ENCODE measurements around the gene SPATS2.

The SPATS2 gene

GRCh38 chr12:49448858-49449257 is 81.6 kb downstream of the SPATS2 start:
- no peak overlapping the region for H3K4me2 ChIP-seq (ENCODE audit: low read length)
- H3K27ac ChIP-seq (ENCODE audit: low read depth, low read length, poor library complexity, severe bottlenecking), result no peak overlapping the region
- no peaks in the 10 kb centered on the region for H3K27me3 ChIP-seq (ENCODE audit: insufficient read depth, low read length)
- no peak for TF ChIP-seq EZH2 (IDR thresholded peaks at IDR 0.05; ENCODE audit: borderline replicate concordance, low read length)
- no peak for TF ChIP-seq CTCF (IDR thresholded peaks at IDR 0.05; ENCODE audit: low read length)
- no peak overlapping the region for H3K4me3 ChIP-seq (ENCODE audit: low read depth, low read length, poor library complexity, severe bottlenecking)
- no peaks in the 10 kb centered on the region for H3K9me3 ChIP-seq (ENCODE audit: low read length)
- no peaks in the 10 kb centered on the region for H3K9me2 ChIP-seq (ENCODE audit: low read depth, low read length)
- H4K20me1 ChIP-seq (ENCODE audit: insufficient read depth, low read length), result no peaks in the 10 kb centered on the region
- no peaks in the 10 kb centered on the region for H3F3A ChIP-seq (ENCODE audit: insufficient read depth, low read length)
- H2AFZ ChIP-seq (ENCODE audit: low read length), result no peak overlapping the region
- H3K4me1 ChIP-seq (ENCODE audit: insufficient read depth, low read length, severe bottlenecking), result no peaks in the 10 kb centered on the region
- H3K9ac ChIP-seq (ENCODE audit: low read length), result no peak overlapping the region
- peaks cover 16% of the 10 kb centered on the region for H3K36me3 ChIP-seq (ENCODE audit: insufficient read depth, low read length)
- H3K79me2 ChIP-seq (ENCODE audit: insufficient read depth, low read length), result peaks cover 9% of the 10 kb centered on the region

GRCh38 chr12:49451468-49452259 is 84.4 kb downstream of the SPATS2 start:
- no peaks in the 10 kb centered on the region for H3K27me3 ChIP-seq (ENCODE audit: insufficient read depth, low read length)
- H4K20me1 ChIP-seq (ENCODE audit: insufficient read depth, low read length), result no peaks in the 10 kb centered on the region
- TF ChIP-seq EZH2 (IDR thresholded peaks at IDR 0.05; ENCODE audit: borderline replicate concordance, low read length), result no peak
- TF ChIP-seq CTCF (IDR thresholded peaks at IDR 0.05; ENCODE audit: low read length), result no peak
- H3K79me2 ChIP-seq (ENCODE audit: insufficient read depth, low read length), result peaks cover 9% of the 10 kb centered on the region
- no peaks in the 10 kb centered on the region for H3K9me3 ChIP-seq (ENCODE audit: low read length)
- H3K4me1 ChIP-seq (ENCODE audit: insufficient read depth, low read length, severe bottlenecking), result no peaks in the 10 kb centered on the region
- no peak overlapping the region for H3K4me3 ChIP-seq (ENCODE audit: low read depth, low read length, poor library complexity, severe bottlenecking)
- no peaks in the 10 kb centered on the region for H3K9me2 ChIP-seq (ENCODE audit: low read depth, low read length)
- no peak overlapping the region for H3K27ac ChIP-seq (ENCODE audit: low read depth, low read length, poor library complexity, severe bottlenecking)
- H2AFZ ChIP-seq (ENCODE audit: low read length), result no peak overlapping the region
- H3K4me2 ChIP-seq (ENCODE audit: low read length), result no peak overlapping the region
- H3F3A ChIP-seq (ENCODE audit: insufficient read depth, low read length), result no peaks in the 10 kb centered on the region
- H3K9ac ChIP-seq (ENCODE audit: low read length), result no peak overlapping the region
- H3K36me3 ChIP-seq (ENCODE audit: insufficient read depth, low read length), result peaks cover 18% of the 10 kb centered on the region

- Histone ChIP-seq H3K79me2 (ENCODE audit: insufficient read depth, low read length) (peaks cover 7% of the 10 kb centered on the region), H3K9ac (ENCODE audit: low read length) (no peak overlapping the region), H2AFZ (ENCODE audit: low read length) (no peak overlapping the region), H3K27ac (ENCODE audit: low read depth, low read length, poor library complexity, severe bottlenecking) (no peak overlapping the region), H3K4me3 (ENCODE audit: low read depth, low read length, poor library complexity, severe bottlenecking) (no peak overlapping the region), H3K9me3 (ENCODE audit: low read length) (no peaks in the 10 kb centered on the region), H3K36me3 (ENCODE audit: insufficient read depth, low read length) (peaks cover 6% of the 10 kb centered on the region; the same call in 1 of the 2 replicates), H3K4me1 (ENCODE audit: insufficient read depth, low read length, severe bottlenecking) (no peaks in the 10 kb centered on the region), H3K9me2 (ENCODE audit: low read depth, low read length) (no peaks in the 10 kb centered on the region), H3F3A (ENCODE audit: insufficient read depth, low read length) (no peaks in the 10 kb centered on the region), H3K4me2 (ENCODE audit: low read length) (no peak overlapping the region), H4K20me1 (ENCODE audit: insufficient read depth, low read length) (no peaks in the 10 kb centered on the region), H3K27me3 (ENCODE audit: insufficient read depth, low read length) (no peaks in the 10 kb centered on the region)
- no peak for TF ChIP-seq EZH2 (IDR thresholded peaks at IDR 0.05; ENCODE audit: borderline replicate concordance, low read length)
- TF ChIP-seq CTCF (IDR thresholded peaks at IDR 0.05; ENCODE audit: low read length), result no peak
Observed at GRCh38 chr12:49455501-49455900, 88.2 kb downstream of the SPATS2 start.

All from OCI-LY1 (cell line).